Prostate gland (tissue), 2 donors: ENCODE measurements around the gene ACER3. TPM values are rescaled to one million over a fixed set of nuclear protein-coding genes. Genes with fewer than 3 reads are reported as not detected.
"Not testable (repeated sequence)": the region's sequence is repeated elsewhere in the genome, so short reads cannot be mapped to it uniquely, and the experiment has no call there.

ENCODE experiments used
- DNase-seq: peaks from one replicate; pipeline ENCODE4 v3.0.0-alpha.2; 2019; ENCODE audit warnings: low spot score
- H3K27ac ChIP-seq, 2 donors: fragments of 200-600 bp; sonication (generic); 2 replicates each; pipeline ENCODE4 v1.5.1; 2017 to 2019
- H3K27me3 ChIP-seq: fragments of 200-600 bp; sonication (generic); replicated peaks from 2 replicates; pipeline ENCODE4 v1.5.1; 2019; ENCODE audit not compliant: insufficient read depth
- H3K36me3 ChIP-seq, 2 donors: fragments of 200-600 bp; sonication (generic); 1 replicate in 1 of 2; 2 replicates in 1 of 2; pipeline versions ENCODE4 v1.5.1 to v1.8.1; 2017 to 2019
- H3K4me1 ChIP-seq: fragments of 200-600 bp; sonication (generic); replicated peaks from 2 replicates; pipeline ENCODE4 v1.5.1; 2019
- H3K4me3 ChIP-seq, 2 donors: fragments of 200-600 bp; sonication (generic); 2 replicates each; pipeline ENCODE4 v1.5.1; 2017 to 2019
- H3K9me3 ChIP-seq: fragments of 200-600 bp; sonication (generic); 2 replicates; pipeline ENCODE4 v1.5.1; 2017
- POLR2A ChIP-seq: fragments of 450-650 bp; IDR thresholded peaks from one replicate; pipeline ENCODE4 v1.6.1; 2016; ENCODE audit warnings: antibody characterized with exemption, mild to moderate bottlenecking
- POLR2AphosphoS5 ChIP-seq: sonication (generic); formaldehyde crosslinking; IDR thresholded peaks from one replicate; pipeline ENCODE4 v1.6.1; 2017; ENCODE audit warnings: antibody characterized with exemption
- WGBS: methylation state at CpG from one replicate; pipeline ENCODE4 v1.1.5; 2018; 5-methylcytosine and 5-hydroxymethylcytosine counted together
- intact Hi-C: fragments of 100-400 bp; cut with DNase I; formaldehyde crosslinking; loops from one replicate; pipeline ENCODE4 v1.14.2; 2022
- total RNA-seq, 2 donors: library from RNA; depleted of rRNA; stranded (reverse); fragments of >200 nt; gene quantifications; one replicate each; pipeline ENCODE4 v1.1.0, GENCODE V29; 2016
- TF ChIP-seq, protein P1 (sequence below), 4 experiments: fragments of 200-600 bp in 2 of 4; fragments of 450-650 bp in 2 of 4; sonication (generic) in 2 of 4; IDR thresholded peaks; 1 replicate in 3 of 4; 2 replicates in 1 of 4; pipeline ENCODE4 v1.5.1; 2016 to 2019; ENCODE audit warnings: antibody characterized with exemption in 4 of 4, mild to moderate bottlenecking in 2 of 4, moderate library complexity in 2 of 4

ACER3 gene
- 10 to 100 TPM; 11.3 to 11.9 TPM for total RNA-seq

DNA sequence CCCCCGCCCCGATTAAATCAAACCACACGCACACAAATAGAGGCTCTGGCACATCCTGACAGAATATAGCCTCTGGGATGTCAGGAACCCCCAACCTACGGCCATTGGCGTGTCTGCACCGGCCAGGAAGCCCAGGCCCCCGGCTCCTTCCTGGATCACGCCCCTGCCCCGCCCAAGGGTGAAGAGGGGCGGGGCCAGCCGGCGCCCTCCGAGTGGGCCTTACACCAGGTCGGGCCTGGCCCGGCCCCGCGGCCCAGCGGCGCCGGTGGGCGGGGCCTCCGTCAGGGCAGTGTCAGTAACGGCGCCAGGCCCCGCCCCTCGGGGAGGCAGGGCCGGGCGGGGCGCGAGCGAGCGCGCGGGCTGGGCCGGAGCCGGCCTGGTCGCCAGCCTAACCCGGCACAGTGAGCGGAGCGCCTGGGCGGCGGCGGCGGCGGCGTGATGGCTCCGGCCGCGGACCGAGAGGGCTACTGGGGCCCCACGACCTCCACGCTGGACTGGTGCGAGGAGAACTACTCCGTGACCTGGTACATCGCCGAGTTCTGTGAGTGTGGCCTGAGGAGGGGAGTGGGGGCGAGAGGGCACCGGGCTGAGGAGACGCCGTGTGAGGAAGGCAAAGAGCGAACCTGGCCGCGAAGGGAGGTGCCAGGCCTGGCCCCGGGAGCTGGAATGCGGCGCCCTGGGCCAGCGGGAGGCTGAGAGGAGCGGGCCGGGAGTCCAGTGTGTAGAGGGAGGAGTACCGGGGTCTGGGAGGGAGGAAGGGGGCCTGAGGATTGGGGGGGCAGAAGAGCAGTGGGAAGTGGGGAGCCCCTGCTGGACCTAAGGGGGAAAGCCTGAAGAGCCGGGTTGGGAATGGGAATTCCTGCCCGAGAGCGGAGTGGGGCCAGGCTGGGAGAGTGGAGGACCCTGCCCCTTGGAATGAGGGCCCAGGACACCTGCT, at the start of gene ACER3:
Gene ACER3, plus strand, starts transcription at position 380 of the 937 bp plus-strand sequence. Its CDS starts 59 bp downstream, at position 439.
- intact Hi-C loops, result loop anchor here (5.0 kb wide), 1 partner anchor 54 kb away; no protein-coding TSS in a partner anchor
- peak; percentile 87 for DNase-seq
- WGBS, result under 1% methylated on average over 47 of the region's 73 CpGs

DNA sequence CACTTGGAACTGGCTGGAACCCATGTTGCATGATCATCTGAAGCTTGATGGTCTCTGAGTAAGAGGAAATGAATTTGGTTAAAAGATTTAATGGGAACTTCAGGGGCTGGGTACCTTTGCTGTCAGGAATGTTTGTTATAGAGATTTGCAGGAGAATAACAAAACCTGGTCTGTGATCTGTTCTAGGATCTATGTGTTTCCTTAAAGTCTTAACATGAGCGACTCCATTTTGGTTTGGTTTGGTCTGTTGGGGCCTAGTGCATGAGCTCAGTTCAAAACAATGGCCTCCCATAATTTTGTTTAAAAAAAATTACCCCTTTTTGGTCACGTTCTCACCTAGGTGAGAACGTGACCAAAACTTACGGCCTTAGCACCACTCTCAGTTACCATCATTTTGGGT, 49.5 kb upstream of the ACER3 start:
- WGBS, result 100% methylated on average over 4 of the region's 4 CpGs
- H3K27me3 ChIP-seq, result no peaks in the 10 kb centered on the region
- intact Hi-C loops, result no loop called here
- no peaks in the 10 kb centered on the region for H3K36me3 ChIP-seq
- no peak overlapping the region for H3K27ac ChIP-seq
- H3K4me1 ChIP-seq, result no peaks in the 10 kb centered on the region
- DNase-seq, result no peak
- H3K4me3 ChIP-seq, result no peak overlapping the region
- H3K9me3 ChIP-seq, result no peaks in the 10 kb centered on the region
- TF ChIP-seq POLR2AphosphoS5 (no peak), POLR2A (no peak)
- TF ChIP-seq, protein P1, sequence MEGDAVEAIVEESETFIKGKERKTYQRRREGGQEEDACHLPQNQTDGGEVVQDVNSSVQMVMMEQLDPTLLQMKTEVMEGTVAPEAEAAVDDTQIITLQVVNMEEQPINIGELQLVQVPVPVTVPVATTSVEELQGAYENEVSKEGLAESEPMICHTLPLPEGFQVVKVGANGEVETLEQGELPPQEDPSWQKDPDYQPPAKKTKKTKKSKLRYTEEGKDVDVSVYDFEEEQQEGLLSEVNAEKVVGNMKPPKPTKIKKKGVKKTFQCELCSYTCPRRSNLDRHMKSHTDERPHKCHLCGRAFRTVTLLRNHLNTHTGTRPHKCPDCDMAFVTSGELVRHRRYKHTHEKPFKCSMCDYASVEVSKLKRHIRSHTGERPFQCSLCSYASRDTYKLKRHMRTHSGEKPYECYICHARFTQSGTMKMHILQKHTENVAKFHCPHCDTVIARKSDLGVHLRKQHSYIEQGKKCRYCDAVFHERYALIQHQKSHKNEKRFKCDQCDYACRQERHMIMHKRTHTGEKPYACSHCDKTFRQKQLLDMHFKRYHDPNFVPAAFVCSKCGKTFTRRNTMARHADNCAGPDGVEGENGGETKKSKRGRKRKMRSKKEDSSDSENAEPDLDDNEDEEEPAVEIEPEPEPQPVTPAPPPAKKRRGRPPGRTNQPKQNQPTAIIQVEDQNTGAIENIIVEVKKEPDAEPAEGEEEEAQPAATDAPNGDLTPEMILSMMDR (IDR thresholded peaks at IDR 0.05), result no peak

More for the DNA sequence above, at the start of gene ACER3:
- Histone ChIP-seq H3K4me1 (peaks cover 6% of the 10 kb centered on the region), H3K36me3 (no peaks in the 10 kb centered on the region), H3K27me3 (no peaks in the 10 kb centered on the region), H3K9me3 (no peaks in the 10 kb centered on the region), H3K27ac (peak within 1 kb of the TSS; percentile 76 to 88), H3K4me3 (peak within 1 kb of the TSS; percentile 54 to 65)
- TF ChIP-seq POLR2AphosphoS5 (peak; percentile 30), POLR2A (peak; percentile 85)
- TF ChIP-seq, protein P1 (IDR thresholded peaks at IDR 0.05), result peak in 1 of 4 experiments; percentile 7

DNA sequence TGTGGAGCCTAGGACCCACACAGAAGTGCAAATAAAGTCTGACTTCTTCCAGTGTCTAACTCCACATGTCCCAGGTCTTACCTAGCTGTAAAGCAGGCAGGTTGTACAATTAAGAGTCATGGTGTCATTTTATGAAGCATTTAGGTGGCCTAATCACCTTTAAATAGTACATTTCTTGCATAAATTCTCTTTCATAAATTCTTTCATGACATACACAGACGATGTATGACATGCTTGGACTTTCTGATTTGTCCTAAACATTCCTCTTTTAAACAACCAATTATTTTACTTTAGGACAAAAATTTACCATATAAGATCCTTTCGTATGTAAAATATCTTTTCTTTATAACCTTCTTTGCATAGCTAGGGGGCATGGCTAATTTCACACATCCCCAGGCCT, 46.3 kb upstream of the ACER3 start:
- no peaks in the 10 kb centered on the region for H3K27me3 ChIP-seq
- TF ChIP-seq POLR2AphosphoS5 (no peak), POLR2A (no peak)
- TF ChIP-seq, protein P1 (IDR thresholded peaks at IDR 0.05), result no peak
- no peak overlapping the region for H3K4me3 ChIP-seq
- DNase-seq, result no peak
- no peaks in the 10 kb centered on the region for H3K36me3 ChIP-seq
- H3K4me1 ChIP-seq, result no peaks in the 10 kb centered on the region
- WGBS, result 100% methylated on average over 2 of the region's 2 CpGs
- intact Hi-C loops, result no loop called here
- H3K9me3 ChIP-seq, result no peaks in the 10 kb centered on the region
- H3K27ac ChIP-seq, result no peak overlapping the region

DNA sequence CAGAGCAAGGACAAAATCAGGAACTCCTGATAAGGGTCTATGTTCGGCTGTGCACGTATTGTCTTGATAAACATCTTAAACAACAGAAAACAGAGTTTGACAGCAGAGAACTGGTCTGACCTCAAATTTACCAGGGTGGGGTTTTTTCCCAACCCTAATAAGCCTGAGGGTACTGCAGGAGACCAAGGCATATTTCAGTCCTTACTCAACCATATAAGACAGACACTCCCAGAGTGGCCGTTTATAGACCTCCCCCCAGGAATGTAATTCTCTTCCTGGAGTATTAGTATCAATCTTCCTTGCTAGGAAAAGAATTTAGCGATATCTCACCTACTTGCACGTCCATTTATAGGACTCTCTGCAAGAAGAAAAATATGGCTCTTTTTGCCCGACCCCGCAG, 45.0 kb upstream of the ACER3 start:
- intact Hi-C loops, H3K9me3 ChIP-seq, DNase-seq, H3K36me3 ChIP-seq, H3K27me3 ChIP-seq, H3K27ac ChIP-seq, H3K4me3 ChIP-seq, H3K4me1 ChIP-seq: not testable (repeated sequence)
- WGBS, result 98% methylated on average over 7 of the region's 7 CpGs

DNA sequence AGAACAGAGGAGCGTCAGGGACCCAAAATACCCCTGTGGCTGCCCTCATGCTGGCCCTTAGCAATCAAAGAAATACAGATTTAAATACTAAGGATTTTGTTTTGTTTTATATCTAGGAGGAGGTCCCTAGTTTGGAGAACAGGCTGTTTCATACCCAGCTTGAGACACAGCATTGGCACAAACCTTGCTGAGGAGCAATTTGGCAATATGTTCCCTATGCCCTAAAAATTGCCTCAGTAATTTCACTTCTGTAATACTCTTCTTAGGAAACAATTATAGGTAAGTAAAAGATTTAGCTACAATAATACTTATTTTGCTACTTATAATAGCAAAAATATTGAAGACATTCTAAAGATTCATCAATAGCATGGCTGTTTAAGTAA, 40.5 kb upstream of the ACER3 start:
- intact Hi-C loops, result no loop called here
- H3K4me3 ChIP-seq, result no peak overlapping the region
- H3K4me1 ChIP-seq, result no peaks in the 10 kb centered on the region
- H3K36me3 ChIP-seq, result no peaks in the 10 kb centered on the region
- 95% methylated on average over 1 of the region's 1 CpG for WGBS
- H3K27me3 ChIP-seq, result no peaks in the 10 kb centered on the region
- no peak for DNase-seq
- no peak overlapping the region for H3K27ac ChIP-seq
- H3K9me3 ChIP-seq, result no peaks in the 10 kb centered on the region
- TF ChIP-seq, protein P1 (IDR thresholded peaks at IDR 0.05), result no peak
- TF ChIP-seq POLR2A (no peak), POLR2AphosphoS5 (no peak)

DNA sequence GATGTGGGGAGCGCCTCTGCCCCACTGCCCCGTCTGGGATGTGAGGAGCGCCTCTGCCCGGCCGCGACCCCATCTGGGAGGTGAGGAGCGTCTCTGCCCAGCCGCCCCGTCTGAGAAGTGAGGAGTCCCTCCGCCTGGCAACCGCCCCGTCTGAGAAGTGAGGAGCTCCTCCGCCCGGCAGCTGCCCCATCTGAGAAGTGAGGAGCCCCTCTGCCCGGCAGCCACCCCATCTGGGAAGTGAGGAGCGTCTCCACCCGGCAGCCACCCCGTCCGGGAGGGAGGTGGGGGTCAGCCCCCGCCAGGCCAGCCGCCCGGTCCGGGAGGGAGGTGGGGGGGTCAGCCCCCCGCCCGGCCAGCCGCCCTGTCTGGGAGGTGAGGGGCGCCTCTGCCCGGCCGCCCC, 39.3 kb upstream of the ACER3 start:
- H3K27me3 ChIP-seq, H3K4me3 ChIP-seq, H3K36me3 ChIP-seq, H3K4me1 ChIP-seq, intact Hi-C loops, H3K27ac ChIP-seq, H3K9me3 ChIP-seq, DNase-seq: not testable (repeated sequence)
- 93% methylated on average over 26 of the region's 29 CpGs for WGBS
